Neutrophil (primary cell): ENCODE data around the gene TMPRSS11D.
A peak's percentile ranks its signal among the peaks of the same experiment; 100 is the strongest.

ENCODE experiments used
- H3K27ac ChIP-seq: fragments of 200-600 bp; sonication (generic); 2 replicates; pipeline ENCODE4 v1.5.1; 2016; ENCODE audit warnings: mild to moderate bottlenecking, moderate library complexity
- H3K27me3 ChIP-seq: fragments of 200-600 bp; sonication (generic); 2 replicates; pipeline ENCODE4 v1.6.0; 2016; ENCODE audit warnings: mild to moderate bottlenecking
- H3K36me3 ChIP-seq: fragments of 200-600 bp; sonication (generic); 2 replicates; pipeline ENCODE4 v1.5.1; 2017
- H3K4me1 ChIP-seq, 2 experiments: fragments of 200-600 bp in 1 of 2; sonication (generic) in 1 of 2; 1 replicate in 1 of 2; 2 replicates in 1 of 2; pipeline versions ENCODE4 v1.5.1 to v1.6.1; 2013 to 2016; ENCODE audit warnings: low read depth in 1 of 2, low read length in 1 of 2, mild to moderate bottlenecking in 1 of 2, moderate library complexity in 1 of 2; ENCODE audit not compliant: control insufficient read depth in 1 of 2, insufficient read depth in 1 of 2
- H3K4me3 ChIP-seq, 2 experiments: fragments of 200-600 bp in 1 of 2; sonication (generic) in 1 of 2; 1 replicate in 1 of 2; 2 replicates in 1 of 2; pipeline ENCODE4 v1.5.1; 2013 to 2016; ENCODE audit warnings: low read depth in 1 of 2, low read length in 1 of 2, mild to moderate bottlenecking in 1 of 2, moderate library complexity in 1 of 2
- H3K9me3 ChIP-seq: fragments of 200-600 bp; sonication (generic); 2 replicates; pipeline ENCODE4 v1.5.1; 2016
- CTCF ChIP-seq: fragments of 200-600 bp; sonication (generic); IDR thresholded peaks from 2 replicates; pipeline ENCODE4 v1.5.1; 2016; ENCODE audit warnings: antibody characterized with exemption

TMPRSS11D gene

GRCh38 chr4:67911141-67911540 is 27.3 kb upstream of the TMPRSS11D start:
- Histone ChIP-seq H3K27ac (no peak overlapping the region), H3K9me3 (no peaks in the 10 kb centered on the region), H3K27me3 (no peaks in the 10 kb centered on the region), H3K4me3 (no peak overlapping the region), H3K36me3 (no peaks in the 10 kb centered on the region), H3K4me1 (no peaks in the 10 kb centered on the region)
- TF ChIP-seq CTCF, result no peak

GRCh38 chr4:67910585-67910905 is 26.7 kb upstream of the TMPRSS11D start:
- TF ChIP-seq CTCF, result peak; percentile 1
- H3K4me1 ChIP-seq, result no peaks in the 10 kb centered on the region
- no peak overlapping the region for H3K4me3 ChIP-seq
- no peaks in the 10 kb centered on the region for H3K27me3 ChIP-seq
- H3K36me3 ChIP-seq, result no peaks in the 10 kb centered on the region
- H3K27ac ChIP-seq, result no peak overlapping the region
- no peaks in the 10 kb centered on the region for H3K9me3 ChIP-seq

GRCh38 chr4:67909905-67910584 is 26.2 kb upstream of the TMPRSS11D start:
- Histone ChIP-seq H3K4me3 (no peak overlapping the region), H3K27me3 (no peaks in the 10 kb centered on the region), H3K4me1 (no peaks in the 10 kb centered on the region), H3K9me3 (no peaks in the 10 kb centered on the region), H3K36me3 (no peaks in the 10 kb centered on the region), H3K27ac (no peak overlapping the region)
- peak; percentile 77 for TF ChIP-seq CTCF

- Histone ChIP-seq H3K4me1 (no peaks in the 10 kb centered on the region), H3K27ac (no peak overlapping the region), H3K9me3 (no peaks in the 10 kb centered on the region), H3K4me3 (no peak overlapping the region), H3K27me3 (no peaks in the 10 kb centered on the region), H3K36me3 (no peaks in the 10 kb centered on the region)
- TF ChIP-seq CTCF, result no peak
Observed at GRCh38 chr4:67907650-67908049, 23.8 kb upstream of the TMPRSS11D start.

GRCh38 chr4:67899096-67899495 is 15.3 kb upstream of the TMPRSS11D start:
- no peak for TF ChIP-seq CTCF
- Histone ChIP-seq H3K27ac (no peak overlapping the region), H3K4me3 (no peak overlapping the region), H3K36me3 (no peaks in the 10 kb centered on the region), H3K9me3 (no peaks in the 10 kb centered on the region), H3K4me1 (no peaks in the 10 kb centered on the region), H3K27me3 (no peaks in the 10 kb centered on the region)

- Histone ChIP-seq H3K4me1 (no peaks in the 10 kb centered on the region), H3K36me3 (no peaks in the 10 kb centered on the region), H3K27me3 (no peaks in the 10 kb centered on the region), H3K27ac (no peak overlapping the region), H3K4me3 (no peak overlapping the region), H3K9me3 (no peaks in the 10 kb centered on the region)
- TF ChIP-seq CTCF, result no peak
Observed at GRCh38 chr4:67897686-67898085, 13.9 kb upstream of the TMPRSS11D start.
